Measurements from ENCODE around the gene MTPN. TPM values are rescaled to one million over a fixed set of nuclear protein-coding genes. Genes with fewer than 3 reads are reported as not detected.

Gene MTPN
- total RNA-seq, 2 experiments from 2014 or later: 106 to 108 TPM

DNA sequence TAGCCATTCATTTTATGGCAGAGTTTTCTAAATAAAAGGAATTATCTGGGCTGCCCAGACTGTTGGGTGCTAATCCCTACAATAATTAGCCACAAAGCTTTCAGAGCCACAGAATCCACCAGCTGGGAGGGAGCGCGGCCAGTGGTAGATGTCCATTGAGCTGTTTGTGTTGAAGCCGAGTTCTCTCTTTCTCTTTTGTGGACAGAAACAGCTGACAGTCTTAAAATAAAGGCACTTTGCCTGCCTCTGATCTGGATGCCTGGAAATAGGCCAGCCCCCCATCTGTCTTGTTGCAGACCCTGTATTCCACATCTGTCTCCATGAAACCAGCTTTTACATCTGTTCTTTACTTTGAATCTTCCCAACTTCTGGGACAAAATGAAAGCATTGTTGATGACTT, 66.1 kb downstream of the MTPN start:
- H3K4me1 Mint-ChIP-seq (ENCODE audit: low read depth): no peaks in the 10 kb centered on the region
- H3K4me3 Mint-ChIP-seq: no peak overlapping the region
- H3K27me3 Mint-ChIP-seq (ENCODE audit: low read depth): no peaks in the 10 kb centered on the region
- CTCF ChIA-PET: interaction anchor here (0.7 kb wide), 1 partner anchor 19 kb away, joined by 3 read pairs; no protein-coding TSS in a partner anchor
- DNase-seq: no peak
- H3K36me3 Mint-ChIP-seq (ENCODE audit: low read depth): no peaks in the 10 kb centered on the region
- no peaks in the 10 kb centered on the region for H3K9me3 Mint-ChIP-seq
- intact Hi-C loops (cut with micrococcal nuclease): no loop called here
- no peak overlapping the region for H3K27ac Mint-ChIP-seq

DNA sequence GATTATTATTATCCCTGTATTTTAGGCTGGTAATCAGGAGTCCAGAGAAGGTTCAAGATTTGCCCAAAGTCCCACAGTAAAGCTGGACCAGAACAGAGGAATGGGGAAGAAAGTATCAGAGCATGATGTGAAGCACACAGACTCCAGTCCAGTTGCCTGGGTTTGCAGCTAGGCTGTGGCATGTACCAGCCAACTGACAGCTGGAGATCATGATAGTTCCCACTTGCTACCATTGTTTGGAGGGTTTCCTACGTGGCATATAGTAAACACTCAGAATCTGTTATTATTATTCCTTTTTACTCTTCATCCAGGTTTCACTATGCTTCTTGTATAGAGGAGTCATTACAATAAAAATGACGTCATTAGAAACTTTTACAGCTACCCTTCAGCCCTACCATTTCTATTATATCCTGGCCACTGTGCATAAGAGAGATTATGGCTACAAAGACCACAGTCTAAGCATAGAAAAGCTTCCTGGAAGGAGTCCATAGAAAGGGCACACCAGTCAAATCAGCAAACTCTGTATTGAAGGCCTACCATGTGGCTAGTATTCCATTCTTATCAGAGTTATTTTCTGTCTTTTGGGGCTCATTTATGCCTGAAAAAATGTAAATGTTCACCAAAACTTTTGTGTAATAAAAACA, 66.6 kb downstream of the MTPN start:
- intact Hi-C loops (cut with micrococcal nuclease): no loop called here
- no peaks in the 10 kb centered on the region for H3K27me3 Mint-ChIP-seq (ENCODE audit: low read depth)
- CTCF ChIA-PET: interaction anchor here (0.7 kb wide), 1 partner anchor 19 kb away, joined by 3 read pairs; no protein-coding TSS in a partner anchor
- H3K36me3 Mint-ChIP-seq (ENCODE audit: low read depth): no peaks in the 10 kb centered on the region
- no peak overlapping the region for H3K4me3 Mint-ChIP-seq
- H3K4me1 Mint-ChIP-seq (ENCODE audit: low read depth): no peaks in the 10 kb centered on the region
- H3K27ac Mint-ChIP-seq: no peak overlapping the region
- DNase-seq: no peak
- H3K9me3 Mint-ChIP-seq: no peaks in the 10 kb centered on the region

DNA sequence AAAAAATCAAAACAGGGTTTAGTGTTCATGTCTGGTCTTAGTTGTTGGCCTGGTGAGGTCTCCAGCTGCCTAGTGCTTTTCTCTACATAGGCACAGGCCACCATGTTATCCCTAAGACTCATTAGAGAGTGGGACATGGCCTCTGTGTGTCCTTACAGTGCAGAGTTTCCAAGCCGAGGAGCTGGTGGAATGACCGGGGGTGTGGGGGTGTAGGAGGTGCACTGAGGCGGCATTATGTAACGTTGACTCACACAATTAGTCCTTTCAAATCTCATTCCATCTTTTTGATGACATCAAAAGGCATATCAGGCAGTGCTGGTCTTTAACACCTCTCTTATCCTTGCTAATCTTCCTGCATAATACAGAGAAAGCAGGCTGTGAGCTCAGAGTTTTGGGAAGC, 71.3 kb downstream of the MTPN start:
- no peaks in the 10 kb centered on the region for H3K4me1 Mint-ChIP-seq (ENCODE audit: low read depth)
- H3K9me3 Mint-ChIP-seq: no peaks in the 10 kb centered on the region
- H3K36me3 Mint-ChIP-seq (ENCODE audit: low read depth): no peaks in the 10 kb centered on the region
- intact Hi-C loops (cut with micrococcal nuclease): no loop called here
- H3K4me3 Mint-ChIP-seq: no peak overlapping the region
- no peak overlapping the region for H3K27ac Mint-ChIP-seq
- no peaks in the 10 kb centered on the region for H3K27me3 Mint-ChIP-seq (ENCODE audit: low read depth)
- CTCF ChIA-PET: no interaction called here
- DNase-seq: no peak

DNA sequence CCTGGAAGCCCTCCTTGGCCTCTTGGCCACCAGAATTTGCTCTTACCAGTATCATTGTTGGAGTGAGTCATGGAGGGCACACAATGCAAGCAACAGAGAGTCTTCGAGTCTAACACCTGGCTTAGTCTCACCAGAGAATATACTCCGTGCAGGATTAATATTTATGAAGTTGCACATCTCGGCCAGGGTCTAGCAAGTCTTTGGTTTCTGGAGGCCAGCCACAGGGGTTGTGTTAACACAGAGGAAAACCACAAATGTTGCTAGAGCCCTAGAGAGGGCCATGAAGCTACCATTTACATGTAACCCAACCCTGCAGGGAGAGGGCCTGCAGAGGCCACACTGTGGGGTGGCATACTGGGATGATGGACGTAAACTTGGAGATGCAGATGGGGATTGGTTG, 71.8 kb downstream of the MTPN start:
- H3K9me3 Mint-ChIP-seq: no peaks in the 10 kb centered on the region
- H3K36me3 Mint-ChIP-seq (ENCODE audit: low read depth): no peaks in the 10 kb centered on the region
- no peaks in the 10 kb centered on the region for H3K27me3 Mint-ChIP-seq (ENCODE audit: low read depth)
- no peak overlapping the region for H3K4me3 Mint-ChIP-seq
- CTCF ChIA-PET: no interaction called here
- no peaks in the 10 kb centered on the region for H3K4me1 Mint-ChIP-seq (ENCODE audit: low read depth)
- intact Hi-C loops (cut with micrococcal nuclease): no loop called here
- no peak for DNase-seq
- no peak overlapping the region for H3K27ac Mint-ChIP-seq

DNA sequence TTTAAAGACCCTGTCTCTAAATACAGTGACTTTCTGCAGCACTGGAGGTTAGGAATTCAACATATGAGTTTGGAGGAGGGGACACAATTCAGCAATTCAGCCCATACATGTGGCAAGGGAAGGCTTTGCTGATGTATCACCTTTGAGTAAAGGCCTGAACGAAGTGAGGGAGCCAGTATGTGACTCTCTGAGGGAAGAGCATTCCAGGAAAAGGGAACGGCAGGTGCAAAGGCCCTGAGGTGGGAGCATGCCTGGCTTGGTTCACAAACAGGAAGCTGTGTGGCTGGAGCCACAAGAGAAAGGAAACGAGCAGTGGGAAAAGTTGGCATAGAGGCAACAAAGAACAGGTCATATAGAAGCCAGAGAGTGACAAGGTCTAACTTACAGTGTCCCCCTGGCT, 72.9 kb downstream of the MTPN start:
- no peak overlapping the region for H3K4me3 Mint-ChIP-seq
- intact Hi-C loops (cut with micrococcal nuclease): no loop called here
- H3K4me1 Mint-ChIP-seq (ENCODE audit: low read depth): no peaks in the 10 kb centered on the region
- no peak overlapping the region for H3K27ac Mint-ChIP-seq
- no peaks in the 10 kb centered on the region for H3K27me3 Mint-ChIP-seq (ENCODE audit: low read depth)
- CTCF ChIA-PET: no interaction called here
- H3K36me3 Mint-ChIP-seq (ENCODE audit: low read depth): no peaks in the 10 kb centered on the region
- DNase-seq: no peak
- H3K9me3 Mint-ChIP-seq: no peaks in the 10 kb centered on the region

DNA sequence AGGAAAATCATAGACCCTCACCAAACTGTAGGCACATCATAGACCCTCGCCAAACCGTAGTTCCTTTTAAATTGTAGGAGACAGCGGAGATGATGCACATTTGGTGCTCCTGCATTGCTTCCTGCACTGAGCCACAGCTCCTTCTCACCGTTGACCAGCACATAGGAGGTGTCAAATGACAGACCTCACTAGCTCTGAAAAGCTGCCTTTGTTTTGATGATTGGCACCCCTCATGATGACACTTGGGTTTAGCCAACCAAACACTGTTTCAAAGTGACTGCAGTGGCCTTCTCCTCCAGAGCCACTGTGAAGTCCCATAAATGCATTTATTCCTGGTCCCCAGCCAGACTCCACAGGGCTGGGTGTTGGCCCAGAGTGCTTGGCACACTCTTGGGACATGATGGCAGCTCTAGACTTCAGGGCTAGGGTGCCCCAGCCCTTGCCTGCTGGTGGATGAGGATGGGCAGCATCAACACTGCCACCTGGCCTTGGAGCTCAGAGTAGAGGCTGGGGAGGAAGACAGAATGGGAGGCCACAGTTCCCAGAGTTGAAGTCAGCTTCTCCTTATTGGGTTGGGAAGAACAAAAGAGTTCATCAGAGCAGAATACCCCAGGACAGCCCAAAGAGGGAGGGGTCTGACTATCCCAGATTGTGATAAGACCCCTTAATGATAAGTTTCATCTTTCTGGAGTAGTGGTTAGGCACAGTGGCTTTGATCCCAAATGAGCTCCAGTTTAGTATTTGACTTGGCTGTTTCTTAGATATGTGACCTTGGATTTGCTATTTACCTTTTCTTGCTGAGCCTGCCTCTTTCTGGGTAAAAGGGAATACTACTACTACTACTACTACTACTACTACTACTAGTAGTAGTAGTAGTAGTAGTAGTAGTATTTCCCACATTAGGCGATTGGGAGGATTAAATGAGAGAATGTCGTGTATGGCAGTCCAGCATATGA, 75.3 kb downstream of the MTPN start:
- Mint-ChIP-seq H3K27me3 (ENCODE audit: low read depth) (no peaks in the 10 kb centered on the region), H3K9me3 (no peaks in the 10 kb centered on the region), H3K4me1 (ENCODE audit: low read depth) (no peaks in the 10 kb centered on the region), H3K27ac (no peak overlapping the region), H3K36me3 (ENCODE audit: low read depth) (no peaks in the 10 kb centered on the region), H3K4me3 (no peak overlapping the region)
- no peak for DNase-seq
- intact Hi-C loops (cut with micrococcal nuclease): no loop called here
- CTCF ChIA-PET: no interaction called here

DNA sequence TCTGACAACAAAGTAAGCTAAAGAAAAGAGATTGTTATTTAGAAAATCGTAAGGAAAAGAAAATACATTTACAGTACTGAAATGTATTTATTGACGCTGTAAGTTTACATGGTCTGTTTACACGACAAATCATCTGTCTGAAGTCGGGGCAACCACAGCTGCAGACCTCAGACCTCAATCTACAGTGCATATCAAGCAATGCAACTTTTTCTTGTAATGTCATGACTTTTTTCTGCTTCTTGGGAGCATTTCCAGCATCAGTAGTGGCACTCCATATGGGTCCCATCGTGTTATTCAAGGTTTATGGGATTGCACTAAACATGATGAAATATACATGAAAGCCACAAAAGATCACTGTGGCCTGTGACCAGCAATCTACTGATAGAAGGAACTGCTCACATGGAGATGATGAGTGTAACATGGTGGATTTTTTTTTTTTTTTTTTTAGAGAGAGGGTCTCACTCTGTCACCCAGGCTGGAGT, 77.1 kb downstream of the MTPN start:
- H3K27ac Mint-ChIP-seq: no peak overlapping the region
- CTCF ChIA-PET: no interaction called here

DNA sequence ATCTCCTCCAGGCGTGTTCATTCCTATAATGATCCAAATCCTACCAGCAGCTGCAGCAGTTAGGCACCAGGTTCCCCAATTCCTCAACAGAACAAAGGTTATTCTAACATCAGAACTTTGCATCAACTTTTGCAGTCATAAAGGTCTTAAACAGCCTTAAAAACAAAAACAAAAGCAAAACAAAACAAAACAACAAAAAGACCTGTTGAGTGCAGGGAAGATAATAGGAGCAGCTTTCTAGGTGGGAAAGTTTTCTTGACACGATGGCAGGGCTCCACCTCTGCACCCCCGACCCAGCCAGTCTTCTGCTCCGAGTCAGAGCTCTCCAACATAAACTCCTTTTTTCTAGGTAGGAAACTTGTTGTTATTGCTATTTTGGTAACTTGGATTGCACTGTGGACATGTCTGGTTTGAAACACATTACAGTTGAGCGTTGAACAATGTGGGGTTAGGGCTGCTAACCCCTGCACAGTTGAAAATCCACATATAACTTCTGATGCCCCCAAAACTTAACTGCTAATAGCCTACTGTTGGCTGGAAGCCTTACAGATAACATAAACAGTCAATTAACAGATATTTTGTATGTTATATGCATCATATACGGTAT, 77.6 kb downstream of the MTPN start:
- no peak for DNase-seq
- no peaks in the 10 kb centered on the region for H3K36me3 Mint-ChIP-seq (ENCODE audit: low read depth)
- CTCF ChIA-PET: no interaction called here

More for the DNA sequence above, 77.1 kb downstream of the MTPN start:
- no peaks in the 10 kb centered on the region for H3K36me3 Mint-ChIP-seq (ENCODE audit: low read depth)
- no peak for DNase-seq
- H3K27me3 Mint-ChIP-seq (ENCODE audit: low read depth): no peaks in the 10 kb centered on the region
- no peaks in the 10 kb centered on the region for H3K9me3 Mint-ChIP-seq
- H3K4me1 Mint-ChIP-seq (ENCODE audit: low read depth): no peaks in the 10 kb centered on the region
- intact Hi-C loops (cut with micrococcal nuclease): no loop called here
- no peak overlapping the region for H3K4me3 Mint-ChIP-seq

DNA sequence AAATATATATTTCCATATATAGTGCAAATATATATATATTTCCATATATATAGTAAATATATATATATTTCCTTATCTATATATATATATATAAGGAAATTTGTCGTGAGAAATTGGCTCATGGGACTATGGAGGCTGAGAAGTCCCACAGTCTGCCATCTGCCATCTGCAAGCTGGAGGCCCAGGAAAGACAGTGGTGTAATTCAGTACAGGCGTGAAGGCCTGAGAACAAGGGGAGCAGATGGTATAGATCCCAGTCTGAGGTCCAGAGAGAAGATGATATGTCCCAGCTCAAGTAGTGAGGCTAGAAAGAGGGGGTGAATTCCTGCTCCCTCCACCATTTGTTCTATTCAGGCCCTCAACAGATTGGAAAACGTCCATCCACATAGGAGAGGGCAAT, 78.9 kb downstream of the MTPN start:
- CTCF ChIA-PET: no interaction called here
- no peaks in the 10 kb centered on the region for H3K4me1 Mint-ChIP-seq (ENCODE audit: low read depth)
- no peak for DNase-seq
- no peaks in the 10 kb centered on the region for H3K27me3 Mint-ChIP-seq (ENCODE audit: low read depth)
- intact Hi-C loops (cut with micrococcal nuclease): no loop called here
- H3K36me3 Mint-ChIP-seq (ENCODE audit: low read depth): no peaks in the 10 kb centered on the region
- H3K9me3 Mint-ChIP-seq: no peaks in the 10 kb centered on the region
- no peak overlapping the region for H3K27ac Mint-ChIP-seq
- H3K4me3 Mint-ChIP-seq: no peak overlapping the region

More for the DNA sequence above, 77.6 kb downstream of the MTPN start:
- H3K27me3 Mint-ChIP-seq (ENCODE audit: low read depth): no peaks in the 10 kb centered on the region
- H3K4me1 Mint-ChIP-seq (ENCODE audit: low read depth): no peaks in the 10 kb centered on the region
- H3K4me3 Mint-ChIP-seq: no peak overlapping the region
- no peak overlapping the region for H3K27ac Mint-ChIP-seq
- H3K9me3 Mint-ChIP-seq: no peaks in the 10 kb centered on the region
- intact Hi-C loops (cut with micrococcal nuclease): no loop called here

DNA sequence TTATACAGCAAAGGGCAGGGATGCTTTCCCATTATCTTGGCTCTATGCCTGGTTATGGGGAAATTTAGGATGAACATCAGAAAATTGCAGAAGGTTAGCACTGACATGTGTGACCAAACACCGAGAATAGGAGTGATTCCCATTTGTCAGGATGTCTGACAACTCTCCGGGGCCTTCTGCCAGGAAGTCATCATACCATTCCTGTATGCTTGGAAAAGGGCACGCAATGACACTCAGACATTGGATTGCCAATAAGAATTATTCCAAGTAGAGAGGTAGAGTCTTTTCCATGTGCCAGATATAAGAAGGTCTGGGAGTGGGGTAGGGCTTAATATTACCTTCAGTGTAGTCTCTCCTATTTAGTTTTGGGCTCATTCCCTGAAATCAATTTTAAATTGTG, 82.3 kb downstream of the MTPN start:
- Mint-ChIP-seq H3K4me1 (ENCODE audit: low read depth) (no peaks in the 10 kb centered on the region), H3K27me3 (ENCODE audit: low read depth) (no peaks in the 10 kb centered on the region), H3K36me3 (ENCODE audit: low read depth) (no peaks in the 10 kb centered on the region), H3K9me3 (no peaks in the 10 kb centered on the region), H3K27ac (no peak overlapping the region), H3K4me3 (no peak overlapping the region)
- no peak for DNase-seq
- CTCF ChIA-PET: interaction anchor here (0.7 kb wide), 2 partner anchors 96 to 172 kb away, joined by 3 to 4 read pairs; no protein-coding TSS in a partner anchor
- intact Hi-C loops (cut with micrococcal nuclease): no loop called here

DNA sequence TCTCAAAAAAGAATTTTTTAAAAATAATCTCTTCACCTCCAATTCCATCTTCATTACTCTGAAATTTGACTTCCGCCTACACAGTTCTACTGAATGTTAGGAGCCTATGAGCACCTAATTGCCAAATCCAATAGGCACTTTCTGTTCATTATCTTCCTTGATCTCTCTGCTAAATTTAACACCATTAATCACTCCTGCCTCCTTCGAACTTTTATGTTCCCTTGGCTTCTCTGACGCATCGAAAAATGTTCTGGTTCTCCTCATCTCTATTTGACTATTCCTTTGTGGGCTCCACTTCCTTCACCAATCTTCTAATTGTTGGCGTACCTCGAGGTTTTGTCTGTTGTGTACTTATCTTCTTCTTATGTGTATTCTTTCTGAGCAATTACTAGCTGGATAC, 87.3 kb downstream of the MTPN start:
- H3K36me3 Mint-ChIP-seq (ENCODE audit: low read depth): no peaks in the 10 kb centered on the region
- CTCF ChIA-PET: no interaction called here

DNA sequence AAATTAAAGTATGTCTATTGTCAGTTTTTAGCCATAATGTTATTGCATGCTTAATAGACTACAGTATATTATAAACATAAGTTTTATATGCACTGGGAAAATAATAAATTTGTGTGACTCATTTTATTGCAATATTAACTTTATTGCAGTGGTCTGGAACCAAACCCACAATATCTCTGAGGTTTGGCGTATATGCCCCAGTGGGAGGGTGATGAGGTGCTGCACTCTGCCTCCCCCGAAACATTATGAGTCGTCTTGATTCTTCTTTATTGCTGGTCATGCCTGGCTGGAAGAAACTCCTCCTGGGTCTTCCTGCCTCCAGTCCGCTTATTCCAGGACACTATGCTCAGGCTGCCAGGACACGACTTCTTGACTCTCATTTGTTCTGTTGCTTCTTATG, 88.4 kb downstream of the MTPN start:
- Mint-ChIP-seq H3K27me3 (ENCODE audit: low read depth) (no peaks in the 10 kb centered on the region), H3K27ac (no peak overlapping the region), H3K4me1 (ENCODE audit: low read depth) (no peaks in the 10 kb centered on the region), H3K9me3 (no peaks in the 10 kb centered on the region), H3K4me3 (no peak overlapping the region), H3K36me3 (ENCODE audit: low read depth) (no peaks in the 10 kb centered on the region)
- DNase-seq: no peak
- CTCF ChIA-PET: no interaction called here
- intact Hi-C loops (cut with micrococcal nuclease): no loop called here

More for the DNA sequence above, 87.3 kb downstream of the MTPN start:
- Mint-ChIP-seq H3K27me3 (ENCODE audit: low read depth) (no peaks in the 10 kb centered on the region), H3K27ac (no peak overlapping the region), H3K9me3 (no peaks in the 10 kb centered on the region), H3K4me1 (ENCODE audit: low read depth) (no peaks in the 10 kb centered on the region), H3K4me3 (no peak overlapping the region)
- no peak for DNase-seq
- intact Hi-C loops (cut with micrococcal nuclease): no loop called here

Measured in activated naive CD4-positive, alpha-beta T cell treated with anti-CD3 and anti-CD28 coated beads for 36 hours (primary cell).